B cell (primary cell): ENCODE data around the gene KANK3.

Experiments
- EZH2 ChIP-seq: IDR thresholded peaks from 2 replicates; pipeline ENCODE4 v1.6.1; 2012; ENCODE audit warnings: borderline replicate concordance, low read depth, mild to moderate bottlenecking, moderate library complexity, low read length; ENCODE audit not compliant: insufficient read depth, poor library complexity, severe bottlenecking
- TF ChIP-seq, protein P1 (sequence below): fragments of 200-600 bp; IDR thresholded peaks from one replicate; pipeline ENCODE4 v1.8.0; 2022; ENCODE audit warnings: antibody characterized with exemption, mild to moderate bottlenecking

GRCh38 chr19:8390617-8390981 is 47.5 kb upstream of the KANK3 start:
- TF ChIP-seq, protein P1, sequence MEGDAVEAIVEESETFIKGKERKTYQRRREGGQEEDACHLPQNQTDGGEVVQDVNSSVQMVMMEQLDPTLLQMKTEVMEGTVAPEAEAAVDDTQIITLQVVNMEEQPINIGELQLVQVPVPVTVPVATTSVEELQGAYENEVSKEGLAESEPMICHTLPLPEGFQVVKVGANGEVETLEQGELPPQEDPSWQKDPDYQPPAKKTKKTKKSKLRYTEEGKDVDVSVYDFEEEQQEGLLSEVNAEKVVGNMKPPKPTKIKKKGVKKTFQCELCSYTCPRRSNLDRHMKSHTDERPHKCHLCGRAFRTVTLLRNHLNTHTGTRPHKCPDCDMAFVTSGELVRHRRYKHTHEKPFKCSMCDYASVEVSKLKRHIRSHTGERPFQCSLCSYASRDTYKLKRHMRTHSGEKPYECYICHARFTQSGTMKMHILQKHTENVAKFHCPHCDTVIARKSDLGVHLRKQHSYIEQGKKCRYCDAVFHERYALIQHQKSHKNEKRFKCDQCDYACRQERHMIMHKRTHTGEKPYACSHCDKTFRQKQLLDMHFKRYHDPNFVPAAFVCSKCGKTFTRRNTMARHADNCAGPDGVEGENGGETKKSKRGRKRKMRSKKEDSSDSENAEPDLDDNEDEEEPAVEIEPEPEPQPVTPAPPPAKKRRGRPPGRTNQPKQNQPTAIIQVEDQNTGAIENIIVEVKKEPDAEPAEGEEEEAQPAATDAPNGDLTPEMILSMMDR: no peak
- TF ChIP-seq EZH2: no peak
